Calu3 (cell line): Measurements from ENCODE around the gene ESYT3. TPM values are rescaled to one million over a fixed set of nuclear protein-coding genes. Genes with fewer than 3 reads are reported as not detected.
"Not testable (repeated sequence)": the region's sequence is repeated elsewhere in the genome, so short reads cannot be mapped to it uniquely, and the experiment has no call there.

ENCODE experiments used
- BruUV-seq: library from RNA; stranded (reverse); fragments of 400-500 nt; replicated peaks from 2 replicates; lab custom pipeline; 2021; lab: Mats Ljungman, UMichigan
- CTCF ChIA-PET: fragments of 300-600 bp; sonication (Branson Sonifier 250); formaldehyde crosslinking; loops from one replicate; lab custom pipeline; 2022; ENCODE audit warnings: antibody characterized with exemption; lab: Charles Lee
- DNase-seq: peaks from one replicate; pipeline ENCODE4 v3.0.0; 2022
- H3K27ac Mint-ChIP-seq: one replicate; pipeline ENCODE4 v1.8.0; 2022; ENCODE audit warnings: mixed read lengths; ENCODE audit not compliant: unreplicated experiment
- H3K27me3 Mint-ChIP-seq: one replicate; pipeline ENCODE4 v1.8.0; 2022; ENCODE audit warnings: mixed read lengths; ENCODE audit not compliant: unreplicated experiment
- H3K36me3 Mint-ChIP-seq: one replicate; pipeline ENCODE4 v1.8.0; 2022; ENCODE audit warnings: mild to moderate bottlenecking, moderate library complexity, mixed read lengths; ENCODE audit not compliant: insufficient read depth, unreplicated experiment
- H3K4me1 Mint-ChIP-seq: one replicate; pipeline ENCODE4 v1.8.0; 2022; ENCODE audit warnings: mild to moderate bottlenecking, low read depth, mixed read lengths; ENCODE audit not compliant: unreplicated experiment
- H3K4me3 Mint-ChIP-seq: one replicate; pipeline ENCODE4 v1.8.0; 2022; ENCODE audit warnings: mild to moderate bottlenecking, low read depth, moderate library complexity, mixed read lengths; ENCODE audit not compliant: unreplicated experiment
- H3K9me3 Mint-ChIP-seq: one replicate; pipeline ENCODE4 v1.8.0; 2022; ENCODE audit warnings: low read depth, mixed read lengths; ENCODE audit not compliant: unreplicated experiment
- intact Hi-C: fragments of 100-400 bp; cut with micrococcal nuclease; formaldehyde crosslinking; loops from one replicate; pipeline ENCODE4 v1.10.0; 2022; ENCODE audit not compliant: unreplicated experiment
- total RNA-seq: library from RNA; stranded (reverse); gene quantifications from 2 replicates; pipeline ENCODE4 v1.2.3, GENCODE V29; 2022
- TF ChIP-seq, protein P1 (sequence below): fragments of 200-600 bp; IDR thresholded peaks from one replicate; pipeline ENCODE4 v1.8.0; 2022; ENCODE audit warnings: antibody characterized with exemption; ENCODE audit not compliant: unreplicated experiment

Gene ESYT3
- total RNA-seq, 1 experiment from 2014 or later: 3.5 TPM

- no peaks in the 10 kb centered on the region for H3K27me3 Mint-ChIP-seq
- no peak overlapping the region for H3K4me3 Mint-ChIP-seq
- BruUV-seq: no TSS peak
- H3K27ac Mint-ChIP-seq: no peak overlapping the region
- TF ChIP-seq, protein P1, sequence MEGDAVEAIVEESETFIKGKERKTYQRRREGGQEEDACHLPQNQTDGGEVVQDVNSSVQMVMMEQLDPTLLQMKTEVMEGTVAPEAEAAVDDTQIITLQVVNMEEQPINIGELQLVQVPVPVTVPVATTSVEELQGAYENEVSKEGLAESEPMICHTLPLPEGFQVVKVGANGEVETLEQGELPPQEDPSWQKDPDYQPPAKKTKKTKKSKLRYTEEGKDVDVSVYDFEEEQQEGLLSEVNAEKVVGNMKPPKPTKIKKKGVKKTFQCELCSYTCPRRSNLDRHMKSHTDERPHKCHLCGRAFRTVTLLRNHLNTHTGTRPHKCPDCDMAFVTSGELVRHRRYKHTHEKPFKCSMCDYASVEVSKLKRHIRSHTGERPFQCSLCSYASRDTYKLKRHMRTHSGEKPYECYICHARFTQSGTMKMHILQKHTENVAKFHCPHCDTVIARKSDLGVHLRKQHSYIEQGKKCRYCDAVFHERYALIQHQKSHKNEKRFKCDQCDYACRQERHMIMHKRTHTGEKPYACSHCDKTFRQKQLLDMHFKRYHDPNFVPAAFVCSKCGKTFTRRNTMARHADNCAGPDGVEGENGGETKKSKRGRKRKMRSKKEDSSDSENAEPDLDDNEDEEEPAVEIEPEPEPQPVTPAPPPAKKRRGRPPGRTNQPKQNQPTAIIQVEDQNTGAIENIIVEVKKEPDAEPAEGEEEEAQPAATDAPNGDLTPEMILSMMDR: no peak
- no peaks in the 10 kb centered on the region for H3K9me3 Mint-ChIP-seq
- intact Hi-C loops: no loop called here
- no peak for DNase-seq
- CTCF ChIA-PET: interaction anchor here (0.6 to 1.9 kb wide), 3 partner anchors 10 to 502 kb away, joined by 3 to 9 read pairs (median 3); partner anchors contain the start of gene ESYT3
- no peaks in the 10 kb centered on the region for H3K36me3 Mint-ChIP-seq
- no peaks in the 10 kb centered on the region for H3K4me1 Mint-ChIP-seq
Measured at GRCh38 chr3:138450704-138451424, 16.4 kb downstream of the ESYT3 start.

DNA sequence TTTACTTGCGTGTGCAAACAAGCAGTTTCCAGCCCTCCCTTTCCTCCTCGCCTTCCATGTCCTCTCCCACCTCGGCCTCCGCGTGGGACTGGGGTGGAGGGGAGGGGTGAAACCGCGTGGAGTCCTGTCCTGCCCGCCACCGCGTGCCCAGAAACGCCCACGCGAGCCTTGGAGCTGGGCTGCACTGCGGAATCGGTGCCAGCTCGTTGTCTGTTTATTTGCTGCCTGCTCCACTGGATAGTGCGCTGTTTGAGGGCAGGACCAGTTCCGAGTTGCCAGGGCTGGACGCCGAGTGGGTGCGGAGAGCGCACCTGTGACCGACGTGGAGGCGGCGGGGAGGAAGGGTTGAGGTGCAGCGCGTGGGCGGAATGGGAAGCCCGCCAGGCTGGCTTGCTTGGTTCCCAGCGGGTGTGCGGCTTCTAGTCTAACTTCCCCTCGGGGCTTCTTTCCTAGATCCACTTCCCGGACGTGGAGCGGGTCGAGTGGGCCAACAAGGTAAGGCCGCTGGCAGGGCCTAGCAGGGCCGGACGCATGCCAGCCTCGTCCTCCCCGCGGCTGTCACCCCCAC is 17.3 kb downstream of the ESYT3 start:
- no peaks in the 10 kb centered on the region for H3K27me3 Mint-ChIP-seq
- BruUV-seq: no TSS peak
- no peak for DNase-seq
- H3K4me3 Mint-ChIP-seq: no peak overlapping the region
- intact Hi-C loops: no loop called here
- no peaks in the 10 kb centered on the region for H3K4me1 Mint-ChIP-seq
- TF ChIP-seq, protein P1: no peak
- CTCF ChIA-PET: interaction anchor here (1.3 to 1.9 kb wide), 2 partner anchors 9 to 17 kb away, joined by 3 to 9 read pairs; partner anchors contain the start of gene ESYT3
- H3K9me3 Mint-ChIP-seq: no peaks in the 10 kb centered on the region
- H3K36me3 Mint-ChIP-seq: no peaks in the 10 kb centered on the region
- H3K27ac Mint-ChIP-seq: no peak overlapping the region

GRCh38 chr3:138452436-138452835 is 18.0 kb downstream of the ESYT3 start:
- H3K27me3 Mint-ChIP-seq: no peaks in the 10 kb centered on the region
- CTCF ChIA-PET: no interaction called here
- H3K27ac Mint-ChIP-seq: no peak overlapping the region
- no peaks in the 10 kb centered on the region for H3K36me3 Mint-ChIP-seq
- no peaks in the 10 kb centered on the region for H3K4me1 Mint-ChIP-seq
- no TSS peak for BruUV-seq
- no peak for DNase-seq
- intact Hi-C loops: no loop called here
- H3K9me3 Mint-ChIP-seq: no peaks in the 10 kb centered on the region
- no peak overlapping the region for H3K4me3 Mint-ChIP-seq
- TF ChIP-seq, protein P1: no peak

DNA sequence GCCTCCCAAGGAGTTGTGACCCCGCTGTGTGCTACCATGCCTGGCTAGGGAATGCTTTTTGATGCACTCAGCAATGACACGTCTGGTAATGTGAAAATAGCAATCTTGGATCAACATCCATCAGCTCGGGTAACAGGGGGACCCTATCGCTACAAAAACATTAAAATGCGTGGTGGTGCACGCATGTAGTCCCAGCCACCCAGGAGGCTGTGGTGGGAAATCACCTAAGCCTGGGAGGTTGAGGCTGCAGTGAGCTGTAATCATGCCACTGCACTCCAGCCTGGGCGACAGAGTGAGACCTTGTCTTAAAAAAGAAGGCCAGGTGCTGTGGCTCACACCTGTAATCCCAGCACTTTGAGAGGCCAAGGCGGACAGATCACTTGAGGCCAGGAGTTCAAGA is 19.5 kb downstream of the ESYT3 start:
- H3K36me3 Mint-ChIP-seq, CTCF ChIA-PET, H3K4me3 Mint-ChIP-seq, intact Hi-C loops, H3K27ac Mint-ChIP-seq, H3K9me3 Mint-ChIP-seq, H3K27me3 Mint-ChIP-seq, DNase-seq, H3K4me1 Mint-ChIP-seq, BruUV-seq: not testable (repeated sequence)
